Measurements from ENCODE around the gene TYW1.
"Not testable (repeated sequence)": the region's sequence is repeated elsewhere in the genome, so short reads cannot be mapped to it uniquely, and the experiment has no call there.

The TYW1 gene, protein sequence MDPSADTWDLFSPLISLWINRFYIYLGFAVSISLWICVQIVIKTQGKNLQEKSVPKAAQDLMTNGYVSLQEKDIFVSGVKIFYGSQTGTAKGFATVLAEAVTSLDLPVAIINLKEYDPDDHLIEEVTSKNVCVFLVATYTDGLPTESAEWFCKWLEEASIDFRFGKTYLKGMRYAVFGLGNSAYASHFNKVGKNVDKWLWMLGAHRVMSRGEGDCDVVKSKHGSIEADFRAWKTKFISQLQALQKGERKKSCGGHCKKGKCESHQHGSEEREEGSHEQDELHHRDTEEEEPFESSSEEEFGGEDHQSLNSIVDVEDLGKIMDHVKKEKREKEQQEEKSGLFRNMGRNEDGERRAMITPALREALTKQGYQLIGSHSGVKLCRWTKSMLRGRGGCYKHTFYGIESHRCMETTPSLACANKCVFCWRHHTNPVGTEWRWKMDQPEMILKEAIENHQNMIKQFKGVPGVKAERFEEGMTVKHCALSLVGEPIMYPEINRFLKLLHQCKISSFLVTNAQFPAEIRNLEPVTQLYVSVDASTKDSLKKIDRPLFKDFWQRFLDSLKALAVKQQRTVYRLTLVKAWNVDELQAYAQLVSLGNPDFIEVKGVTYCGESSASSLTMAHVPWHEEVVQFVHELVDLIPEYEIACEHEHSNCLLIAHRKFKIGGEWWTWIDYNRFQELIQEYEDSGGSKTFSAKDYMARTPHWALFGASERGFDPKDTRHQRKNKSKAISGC

GRCh38 chr7:66996444-66997191, at the start of gene TYW1:
Gene TYW1 (plus strand): TSS chr7:66996833. CDS start chr7:66996979, 146 bp downstream.
- DNase-seq: peak; percentile 98

- no peak for DNase-seq
Measured at GRCh38 chr7:66948480-66949109, 48.0 kb upstream of the TYW1 start.

GRCh38 chr7:66950311-66950710, 46.3 kb upstream of the TYW1 start:
- no peak for DNase-seq

DNA sequence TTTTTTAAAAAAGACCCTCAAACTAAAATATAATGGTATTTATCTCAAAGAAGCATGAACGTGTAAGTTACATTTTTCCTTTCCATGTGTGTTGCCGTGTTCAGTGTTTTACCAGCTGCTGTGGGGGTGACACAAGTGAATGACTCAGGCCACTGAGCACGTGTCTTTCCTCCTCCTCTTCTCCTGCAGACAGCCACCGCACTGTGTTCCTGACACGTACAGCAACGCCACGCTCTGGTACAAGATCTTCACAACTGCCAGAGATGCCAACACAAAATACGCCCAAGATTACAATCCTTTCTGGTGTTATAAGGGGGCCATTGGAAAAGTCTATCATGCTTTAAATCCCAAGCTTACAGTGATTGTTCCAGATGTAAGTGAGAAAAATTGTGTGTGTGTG, 45.9 kb upstream of the TYW1 start:
- DNase-seq: no peak

DNA sequence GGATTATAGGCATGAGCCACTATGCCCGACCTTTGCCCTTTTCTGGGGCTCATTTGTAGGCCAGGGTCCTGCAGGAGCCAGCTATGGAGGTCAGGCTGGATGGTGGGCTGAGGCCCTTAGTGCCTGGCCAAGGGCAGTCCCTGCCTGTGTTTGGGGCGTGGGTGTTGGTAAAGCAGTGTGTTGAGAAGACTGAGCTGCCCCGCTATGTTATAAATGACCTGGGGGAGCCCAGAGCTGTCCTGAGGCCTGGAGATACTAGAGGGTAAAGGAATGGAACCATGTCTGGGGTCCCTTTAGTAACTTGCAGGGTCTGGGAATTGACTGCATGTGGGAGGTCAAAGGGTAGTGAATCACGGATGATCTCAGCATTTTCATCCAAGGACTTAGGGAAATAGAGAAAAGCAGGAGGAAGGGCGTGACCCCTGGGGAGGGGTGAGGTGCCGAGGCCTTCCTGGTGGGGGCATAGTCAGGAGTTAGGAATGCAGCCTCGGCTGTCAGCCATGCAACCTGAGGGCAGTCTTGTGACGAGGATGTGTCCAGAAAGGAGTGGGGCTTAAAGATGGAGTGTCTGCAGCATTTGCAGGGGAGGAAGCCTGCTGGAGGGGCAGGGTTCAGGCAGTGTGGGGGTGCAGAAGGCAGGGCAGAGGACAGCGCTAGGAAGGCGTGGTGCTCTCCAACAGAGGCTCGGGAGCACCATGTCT, 44.1 kb upstream of the TYW1 start:
- DNase-seq: no peak

DNA sequence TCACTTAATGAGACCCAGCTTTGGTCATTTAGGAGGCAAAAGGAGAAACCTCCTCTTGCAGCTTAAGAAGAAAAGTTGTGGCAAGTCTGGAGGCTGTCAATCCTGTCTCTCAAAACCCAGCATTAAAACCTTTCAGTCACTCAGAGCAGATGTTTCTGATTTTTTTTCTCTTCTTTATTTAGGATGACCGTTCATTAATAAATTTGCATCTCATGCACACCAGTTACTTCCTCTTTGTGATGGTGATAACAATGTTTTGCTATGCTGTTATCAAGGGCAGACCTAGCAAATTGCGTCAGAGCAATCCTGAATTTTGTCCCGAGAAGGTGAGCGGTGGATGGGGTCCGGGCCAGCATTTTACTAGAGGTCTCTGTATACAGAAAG, 43.6 kb upstream of the TYW1 start:
- DNase-seq: no peak

DNA sequence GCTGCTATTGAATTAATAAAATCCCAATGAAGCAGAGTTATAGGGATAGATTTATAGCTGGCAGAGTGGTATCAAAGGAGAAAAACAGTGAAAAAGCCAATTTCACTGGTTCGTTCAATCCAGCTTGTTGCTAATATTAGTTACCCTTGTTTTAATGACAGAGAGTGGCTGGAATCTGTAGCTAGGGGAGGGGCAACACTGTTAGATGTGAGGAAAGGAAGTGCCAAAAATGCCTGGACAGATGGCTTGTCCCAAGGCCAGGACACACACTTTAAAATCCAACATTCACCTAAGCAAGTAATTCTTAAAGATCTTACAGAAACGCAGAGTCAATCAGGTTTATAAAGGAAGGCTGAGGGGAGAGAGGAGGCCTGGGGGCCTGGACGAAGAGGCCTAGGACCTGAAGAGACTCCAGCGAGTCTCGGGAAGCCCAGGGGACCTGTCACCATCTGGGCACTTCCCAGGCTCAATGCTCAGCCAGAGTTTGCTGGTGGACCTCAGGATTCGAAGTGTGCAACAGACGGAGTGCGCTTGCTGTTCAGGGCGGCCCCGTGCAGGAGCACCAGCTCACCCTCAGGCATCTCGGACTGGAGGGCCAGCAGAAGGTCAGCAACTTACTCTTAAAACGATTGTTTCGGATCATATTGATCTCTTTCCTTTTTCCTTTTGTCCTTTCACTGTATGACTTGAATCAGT, 38.9 kb upstream of the TYW1 start:
- DNase-seq: no peak

DNA sequence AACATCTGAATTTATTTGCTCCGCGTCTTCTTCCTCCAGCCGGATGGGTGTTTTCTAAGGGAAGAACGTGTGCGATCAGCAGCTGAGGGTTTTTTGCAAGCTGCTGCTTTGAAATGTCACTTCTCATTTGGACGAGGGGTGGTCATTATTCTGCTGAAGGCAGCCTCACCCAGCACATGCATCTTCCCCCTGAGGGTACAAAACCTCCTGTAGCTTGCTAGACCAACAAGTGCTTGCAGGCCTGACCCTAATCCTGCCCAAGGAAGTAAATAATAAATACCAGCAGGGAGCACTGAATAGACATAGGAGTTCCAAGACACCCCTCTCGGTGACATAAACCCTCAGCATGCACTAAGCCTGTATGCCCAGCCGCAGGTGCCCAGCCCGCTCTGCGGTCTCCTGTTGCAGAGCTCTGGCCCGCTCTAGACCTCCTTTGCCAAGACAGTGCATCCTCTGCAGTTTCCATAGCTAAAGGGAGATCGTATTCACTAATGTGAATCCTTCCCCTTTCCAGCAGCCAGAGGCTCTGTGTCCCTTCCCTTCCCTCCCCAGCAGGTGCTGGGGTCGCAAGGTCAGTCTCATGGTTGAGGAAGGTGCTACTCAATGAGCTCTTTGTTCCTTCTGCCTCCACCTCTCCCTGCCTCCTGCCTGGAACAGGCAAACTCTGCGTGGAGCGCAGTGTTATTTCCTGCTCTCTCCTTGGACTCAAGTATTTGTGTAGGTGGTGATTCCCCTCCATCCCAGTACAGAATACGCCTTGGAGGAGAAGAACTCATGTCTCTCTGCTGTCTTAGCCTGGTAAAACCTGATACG, 37.9 kb upstream of the TYW1 start:
- DNase-seq: no peak

DNA sequence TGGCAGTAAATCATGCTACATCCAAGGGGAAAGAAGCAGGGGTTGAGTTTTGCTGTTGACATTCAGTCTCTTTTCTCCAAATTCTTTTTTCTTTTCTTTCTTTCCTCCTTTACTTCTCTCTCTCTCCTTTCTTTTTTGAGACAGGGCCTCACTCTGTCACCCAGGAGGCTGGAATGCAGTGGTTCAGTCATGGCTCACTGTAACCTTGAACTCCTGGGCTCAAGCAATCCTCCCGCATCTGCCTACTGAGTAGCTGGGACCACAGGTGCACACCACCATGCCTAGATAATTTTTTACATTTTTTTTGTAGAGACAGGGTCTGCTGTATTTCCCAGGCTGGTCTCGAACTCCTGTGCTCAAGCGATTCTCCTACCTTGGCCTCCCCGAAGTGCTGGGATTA, 36.4 kb upstream of the TYW1 start:
- DNase-seq: no peak

DNA sequence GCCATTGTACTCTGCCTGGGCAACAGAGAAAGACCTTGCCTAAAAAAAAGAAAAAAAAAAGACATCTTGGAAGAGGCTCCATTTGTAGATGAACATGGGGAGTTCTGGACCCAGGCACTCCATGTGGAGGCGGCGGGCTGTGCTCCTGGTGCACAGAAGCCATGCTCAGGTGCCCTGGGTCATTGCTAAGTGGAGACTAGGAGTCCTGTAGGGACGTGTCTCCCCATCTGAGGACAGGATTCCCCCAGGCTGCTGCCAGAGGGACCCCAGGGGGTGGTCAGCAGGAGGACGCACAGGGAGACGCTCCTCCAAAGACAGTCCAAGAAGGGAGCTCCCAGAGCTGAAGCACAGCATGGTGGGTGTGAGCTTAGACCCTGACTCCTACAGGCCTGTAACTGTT, 35.5 kb upstream of the TYW1 start:
- DNase-seq: no peak

- DNase-seq: no peak
Measured at GRCh38 chr7:66964411-66964810, 32.2 kb upstream of the TYW1 start.

GRCh38 chr7:66967029-66967428, 29.6 kb upstream of the TYW1 start:
- DNase-seq: no peak

DNA sequence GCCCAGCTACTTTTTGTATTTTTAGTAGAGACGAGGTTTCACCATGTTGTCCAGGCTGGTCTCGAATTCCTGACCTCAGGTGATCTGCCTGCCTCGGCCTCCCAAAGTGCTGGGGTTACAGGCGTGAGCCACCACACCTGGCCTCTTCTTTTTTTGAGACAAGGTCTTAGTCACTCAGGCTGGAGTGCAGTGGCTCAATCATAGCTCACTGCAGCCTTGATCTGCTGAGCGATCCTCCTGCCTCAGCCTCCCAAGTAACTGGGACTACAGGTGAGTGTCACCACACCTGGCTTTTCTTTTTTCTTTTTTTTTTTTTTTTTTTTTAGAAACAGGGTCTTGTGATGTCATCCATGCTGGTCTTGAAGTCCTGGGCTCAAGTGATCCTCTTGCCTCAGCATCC, 27.6 kb upstream of the TYW1 start:
- not testable (repeated sequence) for DNase-seq

DNA sequence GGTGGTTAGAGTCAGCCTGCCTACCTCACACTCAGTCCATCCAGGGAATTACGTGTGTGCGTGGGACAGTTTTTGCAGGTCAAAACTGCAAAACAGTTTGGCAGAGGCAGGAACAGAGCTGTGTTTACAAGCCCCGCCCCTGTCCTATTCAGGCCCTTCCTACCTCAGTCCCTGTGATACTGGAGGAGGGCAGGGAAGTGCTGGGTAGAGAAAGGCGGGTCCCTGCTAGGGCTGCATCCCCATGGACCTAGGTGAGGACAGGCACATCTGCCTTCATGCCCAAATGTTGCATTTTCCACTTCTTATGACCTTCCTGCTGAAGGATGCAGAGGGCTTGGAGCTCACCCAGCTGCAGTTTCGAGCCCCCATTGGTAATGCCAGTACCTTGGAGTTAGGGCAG, 26.3 kb upstream of the TYW1 start:
- DNase-seq: no peak

DNA sequence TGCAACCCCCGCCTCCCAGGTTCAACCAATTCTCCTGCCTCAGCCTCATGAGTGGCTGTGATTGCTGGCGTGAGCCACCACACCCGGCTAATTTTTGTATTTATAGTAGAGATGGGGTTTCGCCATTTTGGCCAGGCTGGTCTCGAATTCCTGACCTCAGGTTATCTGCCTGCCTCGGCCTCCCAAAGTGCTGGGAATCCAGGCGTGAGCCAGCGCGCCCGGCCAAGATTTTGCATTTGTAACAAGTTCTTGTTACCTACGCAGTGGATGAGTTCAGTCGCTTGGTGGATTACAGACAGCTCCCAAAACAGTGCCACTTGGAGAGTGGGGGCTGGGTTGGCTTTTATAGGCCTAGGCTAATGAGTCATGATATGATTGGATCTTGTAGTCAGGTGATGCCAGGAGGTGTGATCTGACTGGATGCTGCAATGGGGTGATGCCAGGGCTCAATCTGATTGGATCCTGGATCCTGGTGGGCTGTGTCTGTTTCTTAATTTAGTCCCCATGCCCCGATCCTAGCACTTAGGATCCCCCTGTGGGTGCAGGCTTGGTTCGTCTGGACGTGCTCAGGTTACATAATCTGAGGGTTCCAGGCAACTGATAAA, 21.5 kb upstream of the TYW1 start:
- DNase-seq: no peak

- not testable (repeated sequence) for DNase-seq
Measured at GRCh38 chr7:66978312-66978711, 18.3 kb upstream of the TYW1 start.

GRCh38 chr7:66979013-66979412, 17.6 kb upstream of the TYW1 start:
- not testable (repeated sequence) for DNase-seq

- not testable (repeated sequence) for DNase-seq
Measured at GRCh38 chr7:66980336-66980735, 16.3 kb upstream of the TYW1 start.

DNA sequence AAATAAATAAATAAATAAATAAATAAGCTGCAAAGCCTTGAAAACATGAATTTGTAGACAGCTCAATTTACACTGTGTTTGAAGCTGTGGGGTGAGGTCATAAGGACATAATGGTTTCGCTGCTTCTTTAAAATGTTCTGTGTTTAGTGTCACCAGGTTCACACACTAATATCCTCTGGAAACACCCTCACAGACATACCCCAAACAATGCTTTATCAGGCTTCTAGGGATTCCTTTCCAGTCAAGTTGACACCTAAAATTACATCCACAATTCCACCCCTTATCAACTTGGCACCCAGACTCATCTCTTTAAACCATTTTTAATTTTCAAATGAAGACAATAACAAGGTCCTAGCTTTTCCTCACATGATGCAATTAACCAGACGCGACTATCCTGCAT, 7.1 kb upstream of the TYW1 start:
- not testable (repeated sequence) for DNase-seq

DNA sequence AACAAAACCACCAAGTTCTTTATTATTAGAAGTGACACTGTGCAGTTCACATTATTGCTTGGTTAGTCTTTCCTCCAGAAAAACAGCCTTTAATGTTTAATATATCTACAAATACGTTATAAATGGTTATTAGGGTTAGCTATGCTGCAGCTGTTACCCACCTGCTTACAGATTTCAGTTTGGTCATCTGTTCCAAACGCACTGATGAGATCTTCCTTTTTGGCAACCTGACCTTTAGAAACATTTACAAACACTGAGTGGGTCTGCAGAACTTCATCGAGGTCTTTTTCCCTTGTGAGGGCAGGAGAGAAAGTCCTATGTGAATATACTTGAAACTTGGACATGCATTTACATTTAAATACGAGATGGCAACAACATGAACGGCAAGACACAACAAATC, 2.6 kb upstream of the TYW1 start:
- not testable (repeated sequence) for DNase-seq

GRCh38 chr7:66994691-66995049, 2.0 kb upstream of the TYW1 start:
- DNase-seq: peak; percentile 81

Measured in CD4-positive, alpha-beta T cell treated with Interleukin-15 for 1 hour (primary cell).